GM18861 (cell line): Measurements from ENCODE around the gene GCNA.
"Not testable (repeated sequence)": the region's sequence is repeated elsewhere in the genome, so short reads cannot be mapped to it uniquely, and the experiment has no call there.

Source experiments
- ATAC-seq: cut with Tn5 transposase; IDR thresholded peaks from one replicate; pipeline ENCODE4 v1.9.1; 2021; ENCODE audit not compliant: unreplicated experiment

GCNA gene

GRCh38 chrX:71637253-71637618 is 59.0 kb downstream of the GCNA start:
- no peak for ATAC-seq

GRCh38 chrX:71637848-71638247 is 59.6 kb downstream of the GCNA start:
- ATAC-seq, result no peak

GRCh38 chrX:71638409-71638808 is 60.2 kb downstream of the GCNA start:
- ATAC-seq, result no peak

GRCh38 chrX:71640002-71640401 is 61.8 kb downstream of the GCNA start:
- no peak for ATAC-seq

- ATAC-seq, result not testable (repeated sequence)
Observed at GRCh38 chrX:71644406-71644805, 66.2 kb downstream of the GCNA start.

GRCh38 chrX:71650333-71650969 is 72.2 kb downstream of the GCNA start:
- ATAC-seq, result peak; percentile 86

- no peak for ATAC-seq
Observed at GRCh38 chrX:71652405-71652804, 74.2 kb downstream of the GCNA start.

- ATAC-seq, result no peak
Observed at GRCh38 chrX:71653344-71653743, 75.1 kb downstream of the GCNA start.

GRCh38 chrX:71657267-71657666 is 79.0 kb downstream of the GCNA start:
- ATAC-seq, result no peak

- no peak for ATAC-seq
Observed at GRCh38 chrX:71659342-71659741, 81.1 kb downstream of the GCNA start.

GRCh38 chrX:71659959-71660358 is 81.7 kb downstream of the GCNA start:
- no peak for ATAC-seq

GRCh38 chrX:71660562-71661416 is 82.6 kb downstream of the GCNA start:
- no peak for ATAC-seq

- ATAC-seq, result no peak
Observed at GRCh38 chrX:71661919-71662318, 83.7 kb downstream of the GCNA start.

- not testable (repeated sequence) for ATAC-seq
Observed at GRCh38 chrX:71662654-71663053, 84.4 kb downstream of the GCNA start.
